ENCODE results near the gene C16orf95. TPM values are rescaled to one million over a fixed set of nuclear protein-coding genes. Genes with fewer than 3 reads are reported as not detected.
"Not testable (repeated sequence)": the region's sequence is repeated elsewhere in the genome, so short reads cannot be mapped to it uniquely, and the experiment has no call there.

Gene C16orf95
- 1 to 10 TPM; 2.3 to 2.6 TPM for total RNA-seq
- 1 to 10 TPM; 1.5 to 4.9 (median 3.2) TPM for polyA plus RNA-seq
- total RNA-seq = 0 to 0.86 (median 0.47) reads per million in 6 experiments

GRCh38 chr16:87316923-87317749 lies at the start of gene C16orf95:
TSS of gene C16orf95 (minus strand) at chr16:87317392. CDS start at chr16:87317242, 150 bp downstream.
- Mint-ChIP-seq H3K4me1 (peaks cover 5 to 21% (median 18%) of the 10 kb centered on the region in 4 donors), H3K4me3 (peak within 1 kb of the TSS; percentile 93 to 99 (median 97)), H3K27me3 (peaks cover 0 to 3% (median 0%) of the 10 kb centered on the region in 5 donors), H3K9me3 (no peaks in the 10 kb centered on the region), H3K27ac (peak within 1 kb of the TSS; percentile 88 to 99 (median 96)), H3K36me3 (no peaks in the 10 kb centered on the region)
- POLR2A ChIA-PET = interaction anchor here (0.7 to 2.6 kb wide), 10 partner anchors 15 to 318 kb away, joined by 3 to 34 read pairs (median 8); partner anchors contain the start of gene FBXO31
- DNase-seq (peak; percentile 90 to 100 (median 96)), ATAC-seq (peak; percentile 92 to 93)

GRCh38 chr16:87366930-87367329 lies 49.7 kb upstream of the C16orf95 start:
- peak overlapping the region in 1 of 10 donors; percentile 53 for H3K27ac Mint-ChIP-seq

GRCh38 chr16:87366288-87366687 lies 49.1 kb upstream of the C16orf95 start:
- POLR2A ChIA-PET = no interaction called here
- H3K36me3 Mint-ChIP-seq = peaks cover 0 to 39% (median 5%) of the 10 kb centered on the region in 3 donors
- peak overlapping the region in 3 of 10 donors; percentile 36 to 62 (median 37) for H3K27ac Mint-ChIP-seq
- DNase-seq (no peak), ATAC-seq (no peak)
- no peak overlapping the region for H3K4me3 Mint-ChIP-seq
- no peaks in the 10 kb centered on the region for H3K27me3 Mint-ChIP-seq
- H3K4me1 Mint-ChIP-seq = peaks cover 13 to 60% (median 50%) of the 10 kb centered on the region in 4 donors
- H3K9me3 Mint-ChIP-seq = no peaks in the 10 kb centered on the region

More at GRCh38 chr16:87366930-87367329, 49.7 kb upstream of the C16orf95 start:
- Mint-ChIP-seq H3K4me1 (peaks cover 13 to 66% (median 53%) of the 10 kb centered on the region in 4 donors), H3K9me3 (no peaks in the 10 kb centered on the region), H3K27me3 (no peaks in the 10 kb centered on the region), H3K4me3 (no peak overlapping the region), H3K36me3 (peaks cover 0 to 37% (median 5%) of the 10 kb centered on the region in 3 donors)
- POLR2A ChIA-PET = no interaction called here
- DNase-seq (no peak), ATAC-seq (no peak)

GRCh38 chr16:87365021-87365713 lies 48.0 kb upstream of the C16orf95 start:
- ATAC-seq (no peak), DNase-seq (no peak)
- no peaks in the 10 kb centered on the region for H3K9me3 Mint-ChIP-seq
- H3K4me3 Mint-ChIP-seq = no peak overlapping the region
- peaks cover 0 to 47% (median 5%) of the 10 kb centered on the region in 3 donors for H3K36me3 Mint-ChIP-seq
- H3K27me3 Mint-ChIP-seq = no peaks in the 10 kb centered on the region
- POLR2A ChIA-PET = interaction anchor here (0.7 kb wide), 1 partner anchor 10 kb away, joined by 3 read pairs; no protein-coding TSS in a partner anchor
- peaks cover 10 to 55% (median 47%) of the 10 kb centered on the region in 4 donors for H3K4me1 Mint-ChIP-seq
- H3K27ac Mint-ChIP-seq = peak overlapping the region in 2 of 10 donors; percentile 31 to 51

- Mint-ChIP-seq H3K9me3 (no peaks in the 10 kb centered on the region), H3K4me1 (peaks cover 10 to 49% (median 38%) of the 10 kb centered on the region in 4 donors), H3K4me3 (peak overlapping the region in 3 of 10 donors; percentile 6 to 48 (median 31)), H3K36me3 (peaks cover 0 to 56% (median 9%) of the 10 kb centered on the region in 3 donors), H3K27ac (peak overlapping the region in 7 of 10 donors; percentile 18 to 76 (median 69)), H3K27me3 (no peaks in the 10 kb centered on the region)
- POLR2A ChIA-PET = interaction anchor here (1.0 kb wide), 1 partner anchor 25 kb away, joined by 4 read pairs; no protein-coding TSS in a partner anchor
- no peak for ATAC-seq
- no peak for DNase-seq
These were observed 46.7 kb upstream of the C16orf95 start for GRCh38 chr16:87363771-87364455.

GRCh38 chr16:87362828-87363559 lies 45.8 kb upstream of the C16orf95 start:
- POLR2A ChIA-PET = interaction anchor here (1.0 kb wide), 1 partner anchor 25 kb away, joined by 4 read pairs; no protein-coding TSS in a partner anchor
- not testable (repeated sequence) for H3K9me3 Mint-ChIP-seq, ATAC-seq, H3K4me3 Mint-ChIP-seq, DNase-seq, H3K27me3 Mint-ChIP-seq
- H3K36me3 Mint-ChIP-seq = peaks cover 0 to 63% (median 13%) of the 10 kb centered on the region in 3 donors
- H3K27ac Mint-ChIP-seq = peak overlapping the region in 6 of 10 donors; percentile 18 to 76 (median 74)
- H3K4me1 Mint-ChIP-seq = peaks cover 7 to 42% (median 29%) of the 10 kb centered on the region in 4 donors

GRCh38 chr16:87361916-87362619 lies 44.9 kb upstream of the C16orf95 start:
- no peak for ATAC-seq
- POLR2A ChIA-PET = no interaction called here
- no peaks in the 10 kb centered on the region for H3K27me3 Mint-ChIP-seq
- peak overlapping the region in 2 of 10 donors; percentile 28 to 74 for H3K27ac Mint-ChIP-seq
- H3K36me3 Mint-ChIP-seq = peaks cover 0 to 64% (median 14%) of the 10 kb centered on the region in 3 donors
- H3K4me3 Mint-ChIP-seq = no peak overlapping the region
- DNase-seq = no peak
- no peaks in the 10 kb centered on the region for H3K9me3 Mint-ChIP-seq
- H3K4me1 Mint-ChIP-seq = peaks cover 7 to 34% (median 24%) of the 10 kb centered on the region in 4 donors

GRCh38 chr16:87360862-87361610 lies 43.8 kb upstream of the C16orf95 start:
- no peaks in the 10 kb centered on the region for H3K9me3 Mint-ChIP-seq
- H3K36me3 Mint-ChIP-seq = peaks cover 0 to 64% (median 14%) of the 10 kb centered on the region in 3 donors
- peak overlapping the region in 2 of 10 donors; percentile 13 to 52 for H3K27ac Mint-ChIP-seq
- ATAC-seq (no peak), DNase-seq (no peak)
- no peaks in the 10 kb centered on the region for H3K27me3 Mint-ChIP-seq
- POLR2A ChIA-PET = interaction anchor here (0.6 kb wide), 1 partner anchor 1234 kb away, joined by 4 read pairs; no protein-coding TSS in a partner anchor
- H3K4me1 Mint-ChIP-seq = peaks cover 7 to 30% (median 19%) of the 10 kb centered on the region in 4 donors
- H3K4me3 Mint-ChIP-seq = no peak overlapping the region

- Mint-ChIP-seq H3K36me3 (peaks cover 0 to 65% (median 14%) of the 10 kb centered on the region in 3 donors), H3K27me3 (no peaks in the 10 kb centered on the region), H3K27ac (peak overlapping the region in 3 of 10 donors; percentile 9 to 48 (median 14)), H3K4me1 (peaks cover 0 to 13% (median 8%) of the 10 kb centered on the region in 4 donors), H3K4me3 (no peak overlapping the region), H3K9me3 (no peaks in the 10 kb centered on the region)
- no peak for ATAC-seq
- DNase-seq = no peak
- POLR2A ChIA-PET = no interaction called here
These were observed 41.9 kb upstream of the C16orf95 start for GRCh38 chr16:87359121-87359520.

- peaks cover 0 to 65% (median 13%) of the 10 kb centered on the region in 3 donors for H3K36me3 Mint-ChIP-seq
- no peak overlapping the region for H3K27ac Mint-ChIP-seq
- H3K4me1 Mint-ChIP-seq = peaks cover 0 to 12% (median 6%) of the 10 kb centered on the region in 4 donors
- POLR2A ChIA-PET = no interaction called here
- ATAC-seq (no peak), DNase-seq (no peak)
- H3K4me3 Mint-ChIP-seq = no peak overlapping the region
- no peaks in the 10 kb centered on the region for H3K9me3 Mint-ChIP-seq
- no peaks in the 10 kb centered on the region for H3K27me3 Mint-ChIP-seq
These were observed 41.5 kb upstream of the C16orf95 start for GRCh38 chr16:87358696-87359095.
